Prostate gland (tissue), 2 donors: ENCODE data around the gene NANOG. TPM values are rescaled to one million over a fixed set of nuclear protein-coding genes. Genes with fewer than 3 reads are reported as not detected.
"Not testable (repeated sequence)": the region's sequence is repeated elsewhere in the genome, so short reads cannot be mapped to it uniquely, and the experiment has no call there.

ENCODE experiments used
- DNase-seq: peaks from one replicate; pipeline ENCODE4 v3.0.0-alpha.2; 2019; ENCODE audit warnings: low spot score
- H3K27ac ChIP-seq, 2 donors: fragments of 200-600 bp; sonication (generic); 2 replicates each; pipeline ENCODE4 v1.5.1; 2017 to 2019
- H3K27me3 ChIP-seq: fragments of 200-600 bp; sonication (generic); replicated peaks from 2 replicates; pipeline ENCODE4 v1.5.1; 2019; ENCODE audit not compliant: insufficient read depth
- H3K36me3 ChIP-seq, 2 donors: fragments of 200-600 bp; sonication (generic); 1 replicate in 1 of 2; 2 replicates in 1 of 2; pipeline versions ENCODE4 v1.5.1 to v1.8.1; 2017 to 2019
- H3K4me1 ChIP-seq: fragments of 200-600 bp; sonication (generic); replicated peaks from 2 replicates; pipeline ENCODE4 v1.5.1; 2019
- H3K4me3 ChIP-seq, 2 donors: fragments of 200-600 bp; sonication (generic); 2 replicates each; pipeline ENCODE4 v1.5.1; 2017 to 2019
- H3K9me3 ChIP-seq: fragments of 200-600 bp; sonication (generic); 2 replicates; pipeline ENCODE4 v1.5.1; 2017
- POLR2A ChIP-seq: fragments of 450-650 bp; IDR thresholded peaks from one replicate; pipeline ENCODE4 v1.6.1; 2016; ENCODE audit warnings: antibody characterized with exemption, mild to moderate bottlenecking
- POLR2AphosphoS5 ChIP-seq: sonication (generic); formaldehyde crosslinking; IDR thresholded peaks from one replicate; pipeline ENCODE4 v1.6.1; 2017; ENCODE audit warnings: antibody characterized with exemption
- WGBS: methylation state at CpG from one replicate; pipeline ENCODE4 v1.1.5; 2018; 5-methylcytosine and 5-hydroxymethylcytosine counted together
- intact Hi-C: fragments of 100-400 bp; cut with DNase I; formaldehyde crosslinking; loops from one replicate; pipeline ENCODE4 v1.14.2; 2022
- total RNA-seq, 2 donors: library from RNA; depleted of rRNA; stranded (reverse); fragments of >200 nt; gene quantifications; one replicate each; pipeline ENCODE4 v1.1.0, GENCODE V29; 2016
- TF ChIP-seq, protein P1 (sequence below), 4 experiments: fragments of 200-600 bp in 2 of 4; fragments of 450-650 bp in 2 of 4; sonication (generic) in 2 of 4; IDR thresholded peaks; 1 replicate in 3 of 4; 2 replicates in 1 of 4; pipeline ENCODE4 v1.5.1; 2016 to 2019; ENCODE audit warnings: antibody characterized with exemption in 4 of 4, mild to moderate bottlenecking in 2 of 4, moderate library complexity in 2 of 4

NANOG gene
- total RNA-seq, 2 donors from 2014 or later, result 0.05 to 0.23 TPM

DNA sequence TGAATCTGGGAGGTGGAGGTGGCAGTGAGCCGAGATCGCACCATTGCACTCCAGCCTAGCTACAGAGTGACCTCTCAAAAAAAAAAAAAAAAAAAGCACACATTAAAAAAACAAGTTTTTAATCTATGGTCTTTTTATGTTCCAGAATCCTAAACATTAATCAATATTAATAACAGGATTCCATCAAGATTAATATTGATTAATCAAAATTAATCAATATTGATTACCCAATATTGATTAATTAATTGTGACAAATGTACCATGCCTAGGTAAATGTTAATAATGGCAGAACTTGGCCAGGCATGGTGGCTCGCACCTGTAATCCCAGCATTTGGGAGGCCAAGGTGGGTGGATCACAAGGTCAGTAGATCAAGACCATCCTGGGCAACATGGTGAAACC is 7.9 kb upstream of the NANOG start:
- H3K4me1 ChIP-seq, result no peaks in the 10 kb centered on the region
- H3K4me3 ChIP-seq, result no peak overlapping the region
- H3K9me3 ChIP-seq, result no peaks in the 10 kb centered on the region
- H3K27me3 ChIP-seq, result no peaks in the 10 kb centered on the region
- DNase-seq, result no peak
- no peak for TF ChIP-seq POLR2AphosphoS5
- TF ChIP-seq, protein P1, sequence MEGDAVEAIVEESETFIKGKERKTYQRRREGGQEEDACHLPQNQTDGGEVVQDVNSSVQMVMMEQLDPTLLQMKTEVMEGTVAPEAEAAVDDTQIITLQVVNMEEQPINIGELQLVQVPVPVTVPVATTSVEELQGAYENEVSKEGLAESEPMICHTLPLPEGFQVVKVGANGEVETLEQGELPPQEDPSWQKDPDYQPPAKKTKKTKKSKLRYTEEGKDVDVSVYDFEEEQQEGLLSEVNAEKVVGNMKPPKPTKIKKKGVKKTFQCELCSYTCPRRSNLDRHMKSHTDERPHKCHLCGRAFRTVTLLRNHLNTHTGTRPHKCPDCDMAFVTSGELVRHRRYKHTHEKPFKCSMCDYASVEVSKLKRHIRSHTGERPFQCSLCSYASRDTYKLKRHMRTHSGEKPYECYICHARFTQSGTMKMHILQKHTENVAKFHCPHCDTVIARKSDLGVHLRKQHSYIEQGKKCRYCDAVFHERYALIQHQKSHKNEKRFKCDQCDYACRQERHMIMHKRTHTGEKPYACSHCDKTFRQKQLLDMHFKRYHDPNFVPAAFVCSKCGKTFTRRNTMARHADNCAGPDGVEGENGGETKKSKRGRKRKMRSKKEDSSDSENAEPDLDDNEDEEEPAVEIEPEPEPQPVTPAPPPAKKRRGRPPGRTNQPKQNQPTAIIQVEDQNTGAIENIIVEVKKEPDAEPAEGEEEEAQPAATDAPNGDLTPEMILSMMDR (IDR thresholded peaks at IDR 0.05), result no peak
- no peak for TF ChIP-seq POLR2A
- H3K27ac ChIP-seq, result no peak overlapping the region
- intact Hi-C loops, result no loop called here
- 85% methylated on average over 3 of the region's 3 CpGs for WGBS
- H3K36me3 ChIP-seq, result no peaks in the 10 kb centered on the region

DNA sequence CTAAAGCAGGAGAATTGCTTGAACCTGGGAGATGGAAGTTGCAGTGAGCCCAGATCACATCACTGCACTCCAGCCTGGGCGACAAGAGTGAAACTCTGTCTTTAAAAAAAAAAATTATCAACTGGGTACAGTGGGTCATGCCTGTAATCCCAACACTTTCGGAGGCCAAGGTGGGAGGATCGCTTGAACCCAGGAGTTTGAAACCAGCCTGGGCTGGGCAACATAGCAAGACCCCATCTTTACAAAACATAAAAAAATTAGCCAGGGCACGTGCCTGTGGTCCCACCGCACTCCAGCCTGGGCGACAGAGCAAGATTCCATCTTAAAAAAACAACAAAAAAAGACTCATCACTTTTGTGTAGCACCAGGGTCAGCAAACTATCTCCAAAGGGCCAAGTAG is 7.1 kb upstream of the NANOG start:
- intact Hi-C loops, result no loop called here
- Histone ChIP-seq H3K4me3 (no peak overlapping the region), H3K9me3 (no peaks in the 10 kb centered on the region), H3K27ac (no peak overlapping the region), H3K4me1 (no peaks in the 10 kb centered on the region), H3K36me3 (no peaks in the 10 kb centered on the region), H3K27me3 (no peaks in the 10 kb centered on the region)
- no peak for TF ChIP-seq POLR2AphosphoS5
- no peak for TF ChIP-seq POLR2A
- TF ChIP-seq, protein P1 (IDR thresholded peaks at IDR 0.05), result no peak
- no peak for DNase-seq
- WGBS, result 85% methylated on average over 6 of the region's 6 CpGs

DNA sequence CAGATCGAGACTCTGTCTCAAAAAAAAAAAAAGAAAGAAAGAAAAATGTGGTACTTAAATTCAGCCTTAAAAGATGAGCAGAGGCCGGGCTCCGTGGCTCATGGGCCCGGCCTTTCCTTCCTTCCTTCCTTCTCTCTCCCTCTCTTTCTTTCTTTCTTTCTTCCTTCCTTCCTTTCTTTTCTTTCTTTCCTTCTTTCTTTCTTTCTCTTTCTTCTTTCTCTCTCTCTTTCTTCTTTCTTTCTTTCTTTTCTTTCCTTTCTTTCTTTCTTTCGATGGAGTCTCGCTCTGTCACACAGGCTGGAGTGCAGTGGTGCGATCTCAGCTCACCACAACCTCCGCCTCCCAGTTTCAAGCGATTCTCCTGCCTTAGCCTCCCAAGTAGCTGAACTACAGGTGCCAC is 5.8 kb upstream of the NANOG start:
- H3K36me3 ChIP-seq, H3K4me3 ChIP-seq, DNase-seq, H3K27me3 ChIP-seq, H3K27ac ChIP-seq, intact Hi-C loops, H3K9me3 ChIP-seq, H3K4me1 ChIP-seq: not testable (repeated sequence)
- WGBS, result 90% methylated on average over 9 of the region's 9 CpGs

DNA sequence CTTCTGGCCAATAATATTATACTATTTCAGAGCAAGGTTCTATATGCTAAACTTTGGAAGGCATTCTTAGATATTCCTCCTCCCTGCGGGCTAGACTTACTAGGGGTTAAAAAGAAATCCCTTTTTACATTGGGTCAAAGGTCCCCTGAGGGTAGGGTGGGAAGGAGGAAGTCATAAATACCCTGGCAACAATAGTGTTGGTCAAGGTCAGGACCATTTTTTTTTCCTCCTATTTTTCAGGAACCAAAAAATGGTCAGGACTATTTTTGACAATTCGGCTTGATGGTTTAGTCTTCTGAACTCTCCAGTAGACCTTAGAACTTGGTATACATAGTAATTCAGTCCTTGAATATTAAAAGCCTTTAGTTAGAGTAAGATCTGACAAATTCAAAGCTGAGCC is 4.5 kb upstream of the NANOG start:
- Histone ChIP-seq H3K36me3 (no peaks in the 10 kb centered on the region), H3K27ac (no peak overlapping the region), H3K4me3 (no peak overlapping the region), H3K27me3 (no peaks in the 10 kb centered on the region), H3K4me1 (no peaks in the 10 kb centered on the region), H3K9me3 (no peaks in the 10 kb centered on the region)
- no peak for DNase-seq
- TF ChIP-seq, protein P1 (IDR thresholded peaks at IDR 0.05), result no peak
- TF ChIP-seq POLR2A (no peak), POLR2AphosphoS5 (no peak)
- 44% methylated on average over 2 of the region's 2 CpGs for WGBS
- intact Hi-C loops, result no loop called here

DNA sequence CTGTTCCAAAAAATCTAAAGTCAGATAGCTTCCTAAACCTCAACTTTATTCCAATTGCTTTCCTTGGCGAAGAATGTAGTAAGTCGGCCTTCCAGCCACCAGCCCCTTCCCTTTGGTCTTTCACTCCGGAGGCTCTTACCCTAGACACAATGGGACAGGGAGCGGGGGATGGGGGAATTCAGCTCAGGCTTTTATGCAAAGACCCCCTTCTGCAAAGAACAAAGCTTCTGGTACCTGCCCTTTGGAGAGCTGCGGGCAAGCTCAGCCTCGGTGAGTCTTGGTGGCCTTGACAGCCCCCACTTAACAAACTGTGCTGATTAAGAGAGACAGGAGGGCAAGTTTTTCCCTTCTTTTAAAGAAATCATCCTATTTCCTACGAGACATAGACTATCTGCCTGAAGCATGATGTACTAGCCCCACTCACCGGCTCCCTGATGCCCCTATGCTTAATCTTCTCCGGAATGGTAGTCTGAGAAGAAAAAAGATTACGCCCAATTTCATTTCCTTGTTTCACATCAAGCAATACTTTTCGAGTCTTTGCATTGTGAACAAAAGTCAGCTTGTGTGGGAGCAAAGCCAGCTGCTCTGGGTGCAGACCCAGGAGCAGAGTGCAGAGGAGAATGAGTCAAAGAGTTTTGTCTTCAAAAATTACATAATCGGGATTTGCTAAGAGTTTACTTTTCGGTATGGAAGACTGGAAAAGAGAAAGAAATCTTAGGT is 1.5 kb upstream of the NANOG start:
- TF ChIP-seq, protein P1 (IDR thresholded peaks at IDR 0.05), result no peak
- no peak for TF ChIP-seq POLR2A
- no peak for TF ChIP-seq POLR2AphosphoS5
- no peak for DNase-seq
- intact Hi-C loops, result no loop called here
- H3K4me3 ChIP-seq, result no peak overlapping the region
- H3K9me3 ChIP-seq, result no peaks in the 10 kb centered on the region
- WGBS, result 37% methylated on average over 13 of the region's 13 CpGs
- no peak overlapping the region for H3K27ac ChIP-seq
- no peaks in the 10 kb centered on the region for H3K36me3 ChIP-seq
- no peaks in the 10 kb centered on the region for H3K4me1 ChIP-seq
- H3K27me3 ChIP-seq, result no peaks in the 10 kb centered on the region
